SIG-M5 treated with dmso at 0.1 percent for 504 hours (cell line): ENCODE measurements around the gene PLCH2.

Source experiments
- DNase-seq: peaks from one replicate; lab custom pipeline; 2025; ENCODE audit not compliant: unreplicated experiment; lab: John Stamatoyannopoulos, UW

PLCH2 gene

DNA sequence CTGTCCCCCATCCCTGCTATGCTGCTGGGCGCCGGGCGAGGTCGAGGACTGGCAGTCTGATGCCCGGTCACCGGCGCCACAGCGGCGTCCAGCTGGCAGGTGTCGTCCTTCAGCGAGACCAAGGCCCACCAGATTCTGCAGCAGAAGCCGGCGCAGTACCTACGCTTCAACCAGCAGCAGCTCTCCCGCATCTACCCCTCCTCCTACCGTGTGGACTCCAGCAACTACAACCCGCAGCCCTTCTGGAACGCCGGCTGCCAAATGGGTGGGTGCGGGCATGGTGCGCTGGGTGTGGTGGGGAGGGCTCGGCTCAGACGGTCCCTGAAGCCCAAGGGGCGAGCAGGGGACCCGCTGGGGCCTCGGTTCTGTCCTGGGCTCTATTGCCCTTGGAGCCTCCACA lies 20.7 kb downstream of the PLCH2 start:
- no peak for DNase-seq

DNA sequence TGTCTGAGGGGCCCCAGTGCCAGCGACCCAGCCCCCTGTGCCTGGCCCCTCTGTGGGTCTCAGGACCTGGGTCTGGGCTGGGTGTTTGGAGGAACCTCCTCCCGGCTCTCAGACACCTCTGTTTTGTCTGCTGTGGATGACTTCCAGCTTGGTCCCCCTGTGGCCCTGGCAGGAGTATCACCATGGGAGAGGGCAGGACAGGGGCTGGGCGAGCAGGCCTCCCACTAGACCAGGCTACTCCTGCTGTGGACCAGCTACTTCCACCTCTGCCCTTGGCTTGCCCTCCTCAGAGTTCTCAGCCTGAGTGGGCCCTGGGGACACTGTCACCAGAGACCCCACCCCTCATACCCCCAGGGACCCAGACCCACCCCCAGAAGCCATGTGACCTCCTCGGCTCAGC lies 21.8 kb downstream of the PLCH2 start:
- no peak for DNase-seq

DNA sequence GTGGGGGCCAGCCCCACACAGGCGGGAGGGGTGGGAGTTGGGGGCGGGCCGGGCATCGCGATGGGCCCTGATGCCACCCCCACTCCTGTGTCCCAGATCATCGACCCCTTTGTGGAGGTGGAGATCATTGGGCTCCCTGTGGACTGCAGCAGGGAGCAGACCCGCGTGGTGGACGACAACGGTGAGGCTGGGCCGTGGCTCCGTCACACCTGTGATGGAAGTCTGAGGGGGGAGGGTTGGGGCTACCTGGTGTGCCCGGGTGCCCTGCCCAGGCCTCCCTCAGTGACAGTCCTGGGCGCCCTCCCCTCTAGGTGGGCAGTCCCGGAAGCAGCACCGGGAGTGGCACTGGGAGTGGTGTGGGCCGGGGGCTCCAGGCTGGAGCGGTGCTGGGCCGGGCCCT lies 22.6 kb downstream of the PLCH2 start:
- DNase-seq, result no peak

DNA sequence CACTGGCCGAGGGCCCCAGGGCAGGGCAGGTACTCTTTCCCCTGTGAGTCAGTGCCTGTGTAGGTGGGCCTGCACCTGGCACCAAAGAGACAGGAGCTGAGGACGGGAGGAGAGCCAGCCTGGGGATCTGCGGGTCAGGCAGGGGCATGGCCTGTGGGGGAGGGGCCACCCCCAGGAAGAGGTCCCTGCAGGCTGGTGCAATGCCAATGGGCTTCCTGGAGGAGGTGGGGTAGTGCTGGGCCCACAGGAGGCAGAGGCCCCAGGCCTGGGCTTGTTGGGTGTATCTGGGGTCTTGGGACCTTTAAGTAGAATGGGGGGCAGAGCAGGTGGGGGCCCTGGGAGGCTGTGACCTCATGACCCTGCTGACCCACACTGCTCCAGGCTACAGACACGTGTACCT lies 23.2 kb downstream of the PLCH2 start:
- no peak for DNase-seq

DNA sequence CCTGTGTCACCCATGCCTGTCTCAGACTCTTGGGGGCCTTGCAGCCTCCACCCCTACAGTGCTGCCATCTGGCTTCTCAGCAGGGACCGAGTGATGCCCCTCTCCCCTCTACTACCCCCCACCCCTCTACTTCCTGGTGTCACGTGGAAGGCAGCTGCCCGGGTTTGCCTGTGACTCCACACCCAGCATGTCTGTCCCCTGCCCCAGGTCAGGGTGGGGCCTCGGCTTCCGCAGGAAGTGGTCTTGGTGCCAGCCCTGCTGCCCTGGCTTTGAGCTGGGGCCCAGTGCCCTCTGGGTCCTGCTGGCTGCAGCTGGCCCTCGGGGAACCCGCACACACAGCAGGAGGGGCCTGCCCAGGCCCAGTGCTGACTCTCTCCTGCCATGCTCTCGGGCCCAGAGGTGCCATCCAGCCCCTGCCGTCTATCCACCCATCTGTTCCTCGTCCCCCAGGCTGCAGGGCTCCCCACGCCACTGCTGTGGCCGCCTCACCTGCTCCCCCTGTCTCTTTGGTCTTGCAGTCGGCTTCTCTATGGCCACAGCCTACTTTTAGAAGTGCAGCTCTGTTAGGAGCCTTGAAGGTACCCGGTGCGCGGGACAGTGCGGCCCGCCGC lies 24.0 kb downstream of the PLCH2 start:
- DNase-seq, result no peak

DNA sequence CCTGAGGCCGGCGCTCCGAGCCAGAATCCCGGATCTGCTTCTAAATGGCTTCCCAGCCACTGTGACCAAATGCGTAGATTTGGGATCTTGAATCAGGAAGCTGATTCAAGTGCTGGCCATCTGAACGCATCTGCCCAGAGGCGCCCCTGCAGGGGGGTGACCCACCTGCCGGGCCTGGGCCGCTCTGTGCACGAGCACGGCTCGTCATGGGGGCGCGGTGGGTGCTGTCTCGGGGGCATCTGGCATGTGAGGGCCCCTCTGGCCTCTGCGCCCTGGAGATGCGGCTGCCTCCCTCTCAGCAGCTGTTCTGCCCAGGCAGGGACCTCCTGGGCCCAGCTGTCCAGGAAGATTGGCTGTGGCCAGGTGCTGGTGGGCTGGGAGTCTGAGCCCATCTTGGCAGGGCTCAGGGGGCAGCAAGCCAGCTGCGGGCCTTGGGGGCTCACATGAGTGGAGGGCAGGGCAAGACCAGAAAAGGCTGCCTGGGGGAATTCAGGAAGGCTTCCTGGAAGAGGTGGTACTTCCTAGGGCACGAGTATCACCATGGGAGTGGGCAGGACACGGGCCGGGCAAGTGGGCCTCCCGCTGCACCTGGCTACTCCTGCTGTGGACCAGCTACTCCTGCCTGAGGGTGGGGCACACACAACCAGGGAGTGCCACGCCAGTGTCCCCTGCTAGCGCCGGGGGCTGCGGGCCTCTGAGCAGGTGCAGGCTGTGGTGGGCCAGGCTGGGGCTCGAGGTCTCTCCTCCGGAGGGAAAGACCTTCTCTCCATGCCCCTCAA lies 25.1 kb downstream of the PLCH2 start:
- no peak for DNase-seq

DNA sequence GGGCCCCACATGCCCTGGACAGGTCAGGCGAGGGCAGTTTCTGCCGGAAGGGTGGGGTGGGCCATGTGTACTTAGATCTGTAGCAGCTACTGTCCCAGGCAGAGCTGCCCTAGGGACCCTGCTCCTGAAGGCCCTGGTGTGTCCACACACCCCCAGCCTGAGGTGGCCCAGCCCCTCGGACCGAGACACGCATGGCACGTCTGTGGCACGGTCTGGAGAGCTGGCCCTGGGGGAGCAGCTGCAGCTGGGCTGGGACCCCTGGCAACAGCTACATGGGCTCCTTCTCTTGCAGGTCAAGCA lies 25.7 kb downstream of the PLCH2 start:
- no peak for DNase-seq

DNA sequence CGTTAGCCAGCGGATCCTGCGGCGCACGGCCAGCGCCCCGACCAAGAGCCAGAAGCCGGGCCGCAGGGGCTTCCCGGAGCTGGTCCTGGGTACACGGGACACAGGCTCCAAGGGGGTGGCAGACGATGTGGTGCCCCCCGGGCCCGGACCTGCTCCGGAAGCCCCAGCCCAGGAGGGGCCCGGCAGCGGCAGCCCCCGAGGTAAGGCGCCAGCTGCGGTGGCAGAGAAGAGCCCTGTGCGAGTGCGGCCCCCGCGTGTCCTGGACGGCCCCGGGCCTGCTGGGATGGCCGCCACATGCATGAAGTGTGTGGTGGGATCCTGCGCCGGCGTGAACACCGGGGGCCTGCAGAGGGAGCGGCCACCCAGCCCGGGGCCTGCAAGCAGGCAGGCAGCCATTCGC lies 26.1 kb downstream of the PLCH2 start:
- DNase-seq, result no peak

DNA sequence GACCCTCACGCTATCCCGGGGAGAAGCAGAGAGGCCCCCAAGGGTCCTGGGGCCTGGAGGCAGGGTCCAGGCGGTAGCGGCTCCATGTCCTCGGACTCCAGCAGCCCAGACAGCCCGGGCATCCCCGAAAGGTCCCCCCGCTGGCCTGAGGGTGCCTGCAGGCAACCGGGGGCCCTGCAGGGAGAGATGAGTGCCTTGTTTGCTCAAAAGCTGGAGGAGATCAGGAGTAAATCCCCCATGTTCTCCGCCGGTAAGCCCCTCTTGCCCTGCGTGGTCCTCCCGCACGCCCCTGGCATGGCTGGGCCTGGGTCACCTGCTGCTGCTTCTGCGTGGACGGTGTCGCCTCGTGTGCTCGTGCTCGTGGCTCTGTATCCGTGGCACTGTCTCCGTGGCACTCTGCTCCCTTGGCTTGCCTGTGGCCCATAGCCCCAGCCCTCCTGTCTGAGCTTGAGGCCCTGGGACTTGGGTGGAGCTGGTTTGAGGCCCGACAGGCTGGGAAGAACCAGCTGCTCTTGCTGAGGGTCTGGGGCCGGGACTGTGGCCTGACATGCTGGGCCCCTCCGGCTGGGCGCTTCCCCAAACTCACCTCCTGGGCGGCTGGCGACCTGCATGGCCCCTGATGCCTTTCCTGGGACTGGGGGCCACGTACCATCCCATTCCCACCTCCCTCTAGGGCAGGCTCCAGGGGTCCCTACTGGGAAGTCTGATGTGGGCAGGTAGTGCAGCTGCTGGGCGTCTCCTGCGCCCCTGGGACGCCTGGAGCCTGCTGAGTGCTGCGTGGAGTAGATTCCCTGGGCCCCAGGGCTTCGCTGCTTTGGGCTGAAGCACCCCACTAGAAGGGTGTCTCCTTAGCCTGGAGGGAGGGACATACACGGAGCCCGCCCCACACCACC lies 26.8 kb downstream of the PLCH2 start:
- no peak for DNase-seq

DNA sequence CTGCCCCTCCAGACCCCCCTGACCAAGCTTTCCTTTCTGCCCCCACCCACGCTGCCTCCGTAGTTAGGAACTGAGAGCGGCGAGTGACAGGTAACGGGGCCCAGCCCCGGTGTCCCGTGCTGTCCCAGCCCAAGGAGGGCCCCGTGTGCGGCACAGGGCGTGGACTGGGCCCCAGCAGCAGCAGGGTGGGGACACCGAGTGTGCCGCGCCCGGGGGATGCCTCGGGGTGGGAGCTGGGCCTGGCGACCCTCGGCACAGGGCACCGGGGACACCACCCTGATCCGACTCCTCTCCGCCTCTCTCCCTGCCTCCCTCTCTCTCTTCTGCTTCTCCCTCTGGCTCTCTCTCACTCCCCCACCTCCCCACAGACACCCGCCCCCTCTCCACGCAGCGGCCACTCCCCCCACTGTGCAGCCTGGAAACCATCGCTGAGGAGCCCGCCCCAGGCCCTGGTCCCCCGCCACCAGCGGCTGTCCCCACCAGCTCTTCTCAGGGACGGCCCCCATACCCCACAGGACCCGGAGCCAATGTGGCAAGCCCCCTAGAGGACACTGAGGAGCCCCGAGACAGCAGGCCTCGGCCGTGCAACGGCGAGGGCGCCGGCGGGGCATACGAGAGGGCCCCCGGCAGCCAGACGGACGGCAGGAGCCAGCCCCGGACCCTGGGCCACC lies 27.6 kb downstream of the PLCH2 start:
- DNase-seq, result no peak

DNA sequence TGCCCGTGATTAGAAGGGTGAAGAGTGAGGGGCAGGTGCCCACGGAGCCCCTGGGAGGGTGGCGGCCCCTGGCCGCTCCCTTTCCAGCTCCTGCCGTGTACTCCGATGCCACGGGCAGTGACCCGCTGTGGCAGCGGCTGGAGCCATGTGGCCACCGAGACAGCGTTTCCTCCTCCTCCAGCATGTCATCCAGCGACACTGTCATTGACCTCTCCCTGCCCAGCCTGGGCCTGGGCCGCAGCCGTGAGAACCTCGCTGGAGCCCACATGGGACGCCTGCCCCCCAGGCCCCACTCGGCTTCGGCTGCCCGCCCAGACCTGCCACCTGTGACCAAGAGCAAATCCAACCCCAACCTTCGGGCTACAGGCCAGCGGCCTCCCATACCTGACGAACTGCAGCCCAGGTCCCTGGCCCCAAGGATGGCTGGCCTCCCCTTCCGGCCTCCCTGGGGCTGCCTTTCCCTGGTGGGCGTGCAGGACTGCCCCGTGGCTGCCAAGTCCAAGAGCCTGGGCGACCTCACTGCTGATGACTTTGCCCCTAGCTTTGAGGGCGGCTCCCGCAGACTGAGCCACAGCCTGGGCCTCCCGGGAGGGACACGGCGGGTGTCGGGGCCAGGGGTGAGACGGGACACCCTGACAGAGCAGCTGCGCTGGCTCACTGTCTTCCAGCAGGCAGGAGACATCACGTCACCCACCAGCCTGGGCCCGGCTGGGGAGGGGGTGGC lies 28.3 kb downstream of the PLCH2 start:
- no peak for DNase-seq

DNA sequence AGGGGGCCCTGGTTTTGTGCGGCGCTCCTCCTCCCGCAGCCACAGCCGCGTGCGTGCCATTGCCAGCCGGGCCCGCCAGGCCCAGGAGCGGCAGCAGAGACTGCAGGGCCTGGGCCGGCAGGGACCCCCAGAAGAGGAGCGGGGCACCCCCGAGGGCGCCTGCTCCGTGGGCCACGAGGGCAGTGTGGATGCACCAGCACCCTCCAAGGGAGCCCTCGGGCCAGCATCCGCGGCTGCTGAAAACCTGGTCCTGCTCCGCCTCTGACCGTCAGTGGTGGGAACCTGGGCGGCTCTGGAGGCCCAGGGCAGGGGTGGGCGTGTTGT lies 28.8 kb downstream of the PLCH2 start:
- DNase-seq, result no peak

DNA sequence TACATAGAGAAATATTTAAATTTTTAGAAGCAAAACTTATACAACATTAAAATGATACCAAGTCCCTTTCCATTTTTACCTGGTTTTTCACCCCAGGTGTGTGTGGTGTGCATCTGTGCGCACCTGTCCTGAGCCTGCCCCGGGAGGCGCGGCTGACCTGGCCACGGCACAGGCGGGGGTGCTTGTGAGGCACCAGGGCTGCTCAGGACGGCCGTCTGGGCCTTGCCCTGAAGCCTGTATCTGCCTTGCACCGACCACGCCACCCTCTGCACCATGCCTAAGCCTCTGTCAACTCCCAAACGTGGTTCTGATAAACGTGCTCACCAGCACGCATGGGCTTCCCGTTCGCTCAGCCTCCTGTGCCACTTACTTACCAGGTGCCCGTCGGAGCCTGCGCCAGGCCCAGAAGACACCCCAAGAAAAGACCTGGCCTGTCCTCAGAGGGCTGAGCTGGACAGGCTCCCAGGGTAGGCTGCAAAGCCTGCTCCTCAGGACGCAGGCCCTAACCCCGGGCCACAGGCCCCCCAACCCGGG lies 29.4 kb downstream of the PLCH2 start:
- DNase-seq, result no peak

DNA sequence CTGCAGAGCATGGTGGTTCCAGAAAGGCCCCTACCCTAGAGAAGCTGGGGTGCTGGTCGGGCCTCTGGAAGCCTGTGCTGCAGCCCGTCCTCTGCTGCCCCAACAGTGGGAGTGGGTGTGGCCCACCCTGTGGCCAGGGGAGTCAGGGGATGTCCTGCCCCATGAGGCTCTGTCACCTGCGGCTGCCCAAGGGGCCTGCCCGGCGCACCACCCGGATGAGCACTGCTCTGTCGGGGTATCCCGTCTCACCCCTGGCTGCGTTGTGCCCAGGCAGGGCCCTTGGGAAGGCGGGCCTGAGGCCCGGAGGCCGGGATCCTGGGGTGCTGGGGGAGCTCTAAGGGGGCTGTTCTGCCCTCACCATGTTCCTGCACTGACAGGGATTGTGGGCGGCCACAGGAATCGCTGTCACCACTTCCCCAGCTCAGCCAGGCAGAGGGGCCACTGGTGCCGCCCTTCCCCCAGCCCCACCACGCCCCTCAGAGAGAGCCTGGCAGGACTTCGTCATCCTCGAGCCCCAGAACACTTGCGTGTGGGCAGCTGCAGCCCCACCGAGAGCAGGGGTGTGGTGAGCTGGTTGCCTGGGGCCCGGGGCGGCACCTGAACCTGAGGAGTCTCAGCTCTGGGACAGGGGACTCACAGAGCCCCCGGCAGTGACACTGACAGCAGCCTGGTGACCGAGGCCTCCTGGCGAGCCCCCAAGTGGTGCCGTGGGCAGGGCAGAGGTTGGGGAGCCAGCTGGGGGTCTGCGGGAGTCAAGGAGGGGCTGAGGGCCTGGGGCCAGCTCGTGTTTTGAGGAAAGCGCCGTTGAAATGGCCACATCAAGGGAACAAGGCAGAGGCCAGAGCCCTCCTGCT lies 30.1 kb downstream of the PLCH2 start:
- no peak for DNase-seq

DNA sequence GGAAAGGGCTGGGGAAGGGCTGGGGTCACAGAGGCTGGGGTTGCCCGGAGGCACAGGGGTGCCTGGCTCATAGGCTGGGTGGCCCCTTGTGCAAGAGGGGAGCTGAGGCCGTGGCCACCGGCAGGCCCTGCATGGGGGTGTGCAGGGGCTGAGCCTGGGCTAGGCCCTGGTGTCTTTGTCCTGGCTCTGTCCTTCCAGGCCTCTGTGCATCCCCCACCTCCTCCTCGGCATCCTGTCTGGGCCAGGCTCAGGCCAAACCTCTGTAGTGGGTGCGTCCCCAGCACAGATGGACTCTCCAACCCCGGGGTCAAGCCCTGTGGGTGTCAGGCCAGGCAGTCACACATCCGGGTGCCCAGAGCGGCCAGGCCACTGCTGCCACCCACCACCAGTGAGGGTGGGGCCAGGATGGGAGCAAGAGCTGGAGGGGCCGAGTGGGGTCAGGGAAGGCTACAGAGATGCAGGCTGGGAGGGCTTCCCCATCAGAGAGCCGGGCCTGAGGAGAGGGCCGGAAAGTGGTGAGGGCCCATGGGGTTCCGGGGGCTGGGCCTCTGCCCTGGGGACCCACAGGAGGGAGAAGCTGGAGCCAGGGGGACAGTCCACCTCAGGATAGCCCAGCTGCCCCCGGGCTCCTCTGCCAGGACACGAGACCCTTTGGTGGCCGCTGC lies 30.9 kb downstream of the PLCH2 start:
- DNase-seq, result no peak

DNA sequence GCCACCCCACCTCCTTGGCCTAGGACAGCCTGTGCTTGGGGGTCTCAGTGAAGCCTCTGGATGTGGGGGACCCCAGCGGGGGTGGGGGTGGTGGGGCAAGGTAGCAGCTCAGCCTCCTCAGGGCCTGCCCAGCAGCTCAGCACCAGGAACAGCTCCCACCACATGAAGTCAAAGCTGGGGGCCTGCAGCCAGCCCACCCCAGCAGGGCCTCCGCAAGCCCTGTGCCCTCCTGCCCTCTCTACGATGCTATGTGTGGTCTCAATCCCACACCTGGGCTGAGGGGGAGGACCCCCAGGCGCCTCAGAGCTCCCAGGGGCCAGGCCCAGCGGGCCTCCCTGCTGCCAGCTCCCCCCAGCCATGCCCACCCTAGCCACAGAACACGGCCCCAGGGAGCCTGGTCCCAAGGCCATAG lies 31.7 kb downstream of the PLCH2 start:
- no peak for DNase-seq

DNA sequence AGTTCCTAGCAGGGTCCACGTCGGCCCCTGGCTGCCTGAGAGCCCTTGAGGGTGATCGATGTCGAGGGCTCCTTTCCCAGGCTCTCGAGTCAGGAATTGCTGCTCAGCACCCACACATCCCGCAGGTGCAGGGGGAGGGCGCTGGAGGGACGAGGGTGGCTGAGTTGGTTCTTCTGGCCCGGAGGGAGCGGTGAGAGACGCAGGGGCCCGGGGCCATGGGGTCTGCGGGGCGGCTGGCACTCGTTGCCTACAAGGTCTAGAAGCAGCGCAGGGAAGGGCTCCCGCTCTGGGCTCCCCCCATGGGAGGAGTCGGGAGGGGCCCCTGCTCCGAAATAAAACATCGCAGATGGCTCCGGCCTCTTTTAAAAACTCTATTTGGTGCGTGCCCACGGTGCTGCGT lies 32.1 kb downstream of the PLCH2 start:
- no peak for DNase-seq

DNA sequence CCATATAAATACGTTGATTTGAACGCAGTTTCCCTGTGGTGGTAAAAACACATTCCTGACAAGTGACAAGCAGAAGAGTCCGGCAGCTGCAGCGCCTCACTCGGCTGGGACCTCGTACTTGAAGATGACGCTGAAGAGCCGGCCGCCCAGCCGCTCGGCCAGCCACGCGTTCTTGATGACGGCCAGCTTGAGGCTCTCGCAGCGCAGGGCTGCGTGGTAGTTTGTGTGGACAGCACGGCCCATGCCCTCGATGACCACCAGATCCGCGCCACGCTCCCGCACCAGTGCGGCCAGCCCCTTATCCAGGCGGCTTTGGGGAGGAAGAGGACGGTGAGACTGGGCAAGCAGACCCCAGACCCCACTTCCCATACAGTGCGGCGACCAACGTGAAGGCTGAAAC lies 32.7 kb downstream of the PLCH2 start:
- DNase-seq, result no peak

DNA sequence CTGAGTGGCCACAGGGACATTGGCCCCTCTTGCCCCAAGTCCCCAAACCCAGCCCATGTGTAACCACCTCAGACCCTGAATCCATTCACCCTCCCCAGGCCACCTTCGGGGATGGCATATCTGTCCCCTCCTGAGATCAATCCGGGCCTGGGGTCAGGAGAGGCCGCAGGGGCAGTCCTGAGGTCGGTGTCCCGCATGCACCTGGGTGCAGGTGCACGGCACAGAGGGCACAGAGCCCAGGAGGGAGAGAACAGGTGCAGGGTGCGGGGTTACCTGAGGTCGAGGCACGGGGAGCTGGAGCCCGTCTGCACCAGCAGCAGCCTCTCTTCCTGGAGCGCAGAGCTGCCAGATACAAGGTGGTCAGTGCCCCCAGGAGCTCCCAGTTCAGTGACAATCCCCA lies 33.5 kb downstream of the PLCH2 start:
- DNase-seq, result no peak
